HCT116 (cell line): ENCODE measurements around the gene ZSCAN25. TPM values are rescaled to one million over a fixed set of nuclear protein-coding genes. Genes with fewer than 3 reads are reported as not detected.

Experiments
- ATAC-seq: fragments of 200-7000 bp; cut with Tn5 transposase; 2 replicates; pipeline ENCODE4 v1.9.1; 2020; ENCODE audit warnings: mild to moderate bottlenecking, moderate library complexity
- BruUV-seq: library from RNA; stranded (reverse); fragments of 400-500 nt; replicated peaks from 2 replicates; lab custom pipeline; 2021; lab: Mats Ljungman, UMichigan
- CTCF ChIA-PET: fragments of 300-600 bp; sonication (Branson Sonifier 250); formaldehyde crosslinking; loops from one replicate; lab custom pipeline; 2021; ENCODE audit warnings: antibody characterized with exemption; lab: Charles Lee
- POLR2A ChIA-PET: fragments of 300-600, 350-600 bp; sonication (Branson Sonifier 250); formaldehyde crosslinking; loops from one replicate; lab custom pipeline; 2021; ENCODE audit warnings: antibody characterized with exemption; lab: Charles Lee
- RAD21 ChIA-PET, 2 experiments: fragments of 300-600 bp; sonication (Branson Sonifier 250); formaldehyde crosslinking; loops; one replicate each; lab custom pipeline; 2023; ENCODE audit warnings: low total read pairs in 2 of 2; ENCODE audit not compliant: uncharacterized antibody in 2 of 2, unreplicated experiment in 2 of 2, low non-redundant PET in 1 of 2; lab: Charles Lee
- DNase-seq: peaks from one replicate; pipeline ENCODE4 v3.0.0-alpha.2; 2010; ENCODE audit warnings: low read depth, low spot score
- H2AFZ ChIP-seq: fragments of 200-600 bp; shearing (Covaris generic), sonication (generic); 2 replicates; pipeline ENCODE4 v1.6.1; 2017; ENCODE audit warnings: low read depth, mixed run types, mixed read lengths, antibody characterized with exemption, low read length; ENCODE audit not compliant: poor library complexity, severe bottlenecking
- H3K27ac ChIP-seq: 2 replicates; pipeline ENCODE4 v1.5.1; 2012; ENCODE audit warnings: low read depth, low read length
- H3K27me3 ChIP-seq: fragments of 200-600 bp; sonication (generic); 2 replicates; pipeline ENCODE4 v1.6.1; 2016; ENCODE audit warnings: mixed run types, low read length, mixed read lengths; ENCODE audit not compliant: insufficient read depth
- H3K36me3 ChIP-seq, 2 experiments: fragments of 200-500 bp in 1 of 2; fragments of 200-600 bp in 1 of 2; sonication (Bioruptor generic) in 1 of 2; sonication (generic) in 1 of 2; 2 replicates each; pipeline versions ENCODE4 v1.5.1 to v1.6.1; 2014 to 2016; ENCODE audit warnings: low read length in 2 of 2, inconsistent platforms in 1 of 2, mixed read lengths in 1 of 2, mixed run types in 1 of 2; ENCODE audit not compliant: insufficient read depth in 2 of 2, control insufficient read depth in 1 of 2
- H3K4me1 ChIP-seq, 2 experiments: fragments of 200-600 bp in 1 of 2; sonication (generic) in 1 of 2; 2 replicates each; pipeline versions ENCODE4 v1.5.1 to v1.6.1; 2012 to 2017; ENCODE audit warnings: low read length in 2 of 2, inconsistent platforms in 1 of 2, mild to moderate bottlenecking in 1 of 2, mixed read lengths in 1 of 2, mixed run types in 1 of 2, moderate library complexity in 1 of 2; ENCODE audit not compliant: insufficient read depth in 2 of 2, control insufficient read depth in 1 of 2
- H3K4me2 ChIP-seq: fragments of 200-600 bp; sonication (generic); 2 replicates; pipeline ENCODE4 v1.6.1; 2017; ENCODE audit warnings: mixed run types, low read length, mixed read lengths
- H3K4me3 ChIP-seq, 2 experiments: fragments of 200-600 bp in 1 of 2; sonication (generic) in 1 of 2; replicated peaks in 1 of 2; 2 replicates each; pipeline ENCODE4 v1.5.1; 2011 to 2016; ENCODE audit warnings: low read length in 2 of 2, control low read depth in 1 of 2, low read depth in 1 of 2, mild to moderate bottlenecking in 1 of 2, mixed read lengths in 1 of 2, mixed run types in 1 of 2
- H3K79me2 ChIP-seq: fragments of 200-600 bp; sonication (generic); 2 replicates; pipeline ENCODE4 v1.6.1; 2017; ENCODE audit warnings: mild to moderate bottlenecking, mixed run types, low read length, moderate library complexity, mixed read lengths; ENCODE audit not compliant: insufficient read depth
- H3K9ac ChIP-seq: fragments of 200-600 bp; sonication (generic); 2 replicates; pipeline ENCODE4 v1.6.1; 2016; ENCODE audit warnings: low read length, mixed read lengths
- H3K9me2 ChIP-seq: fragments of 200-600 bp; sonication (generic), shearing (Covaris generic); 2 replicates; pipeline ENCODE4 v1.6.1; 2017; ENCODE audit warnings: mixed run types, mild to moderate bottlenecking, moderate library complexity; ENCODE audit not compliant: insufficient read depth
- H3K9me3 ChIP-seq, 2 experiments: fragments of 200-500 bp in 1 of 2; fragments of 200-600 bp in 1 of 2; sonication (Bioruptor generic) in 1 of 2; sonication (generic) in 1 of 2; 2 replicates each; pipeline ENCODE4 v1.6.1; 2014 to 2017; ENCODE audit warnings: low read length in 2 of 2, mixed read lengths in 2 of 2, inconsistent platforms in 1 of 2, low read depth in 1 of 2, mild to moderate bottlenecking in 1 of 2, mixed run types in 1 of 2, moderate library complexity in 1 of 2; ENCODE audit not compliant: control insufficient read depth in 1 of 2, insufficient read depth in 1 of 2
- H4K20me1 ChIP-seq: fragments of 200-600 bp; sonication (generic), shearing (Covaris generic); 2 replicates; pipeline ENCODE4 v1.6.1; 2017; ENCODE audit warnings: mixed run types, mild to moderate bottlenecking, moderate library complexity; ENCODE audit not compliant: insufficient read depth
- CTCF ChIP-seq, 3 experiments: fragments of 200-600 bp in 1 of 3; sonication (generic) in 1 of 3; IDR thresholded peaks in 2 of 3; conservative IDR thresholded peaks in 1 of 3; 2 replicates each; pipeline ENCODE4 v1.5.1; 2012 to 2017; ENCODE audit warnings: low read depth in 2 of 3, low read length in 2 of 3, antibody characterized with exemption in 1 of 3, borderline replicate concordance in 1 of 3, control low read depth in 1 of 3, mild to moderate bottlenecking in 1 of 3, mixed read lengths in 1 of 3, mixed run types in 1 of 3, moderate library complexity in 1 of 3; ENCODE audit not compliant: insufficient read depth in 1 of 3
- EGR1 ChIP-seq: IDR thresholded peaks from 2 replicates; pipeline ENCODE4 v1.6.1; 2012; ENCODE audit warnings: low read depth
- JUND ChIP-seq: IDR thresholded peaks from 2 replicates; pipeline ENCODE4 v1.6.1; 2012
- RAD21 ChIP-seq: IDR thresholded peaks from 2 replicates; pipeline ENCODE4 v1.6.1; 2012; ENCODE audit warnings: low read depth, mild to moderate bottlenecking
- SIN3A ChIP-seq: IDR thresholded peaks from 2 replicates; pipeline ENCODE4 v1.6.1; 2012; ENCODE audit warnings: low read depth
- SRF ChIP-seq: IDR thresholded peaks from 2 replicates; pipeline ENCODE4 v1.6.1; 2012; ENCODE audit warnings: low read depth
- YY1 ChIP-seq: IDR thresholded peaks from 2 replicates; pipeline ENCODE4 v1.6.1; 2011; ENCODE audit warnings: low read length, low read depth, moderate library complexity, mild to moderate bottlenecking; ENCODE audit not compliant: insufficient replicate concordance; ENCODE audit errors: extremely low read depth
- ZNF274 ChIP-seq: fragments of 200-500 bp; sonication (Bioruptor generic); IDR thresholded peaks from 2 replicates; pipeline ENCODE4 v1.6.1; 2014; ENCODE audit warnings: mild to moderate bottlenecking, low read depth, low read length, inconsistent platforms
- intact Hi-C: fragments of 100-400 bp; cut with micrococcal nuclease; formaldehyde crosslinking; loops from 2 replicates; pipeline ENCODE4 v1.10.0; 2022
- total RNA-seq: library from RNA; stranded (reverse); gene quantifications from one replicate; pipeline ENCODE4 v1.2.1, GENCODE V29; 2021; ENCODE audit not compliant: unreplicated experiment

ZSCAN25 gene
- total RNA-seq, 1 experiment from 2014 or later, result 14.0 TPM

DNA sequence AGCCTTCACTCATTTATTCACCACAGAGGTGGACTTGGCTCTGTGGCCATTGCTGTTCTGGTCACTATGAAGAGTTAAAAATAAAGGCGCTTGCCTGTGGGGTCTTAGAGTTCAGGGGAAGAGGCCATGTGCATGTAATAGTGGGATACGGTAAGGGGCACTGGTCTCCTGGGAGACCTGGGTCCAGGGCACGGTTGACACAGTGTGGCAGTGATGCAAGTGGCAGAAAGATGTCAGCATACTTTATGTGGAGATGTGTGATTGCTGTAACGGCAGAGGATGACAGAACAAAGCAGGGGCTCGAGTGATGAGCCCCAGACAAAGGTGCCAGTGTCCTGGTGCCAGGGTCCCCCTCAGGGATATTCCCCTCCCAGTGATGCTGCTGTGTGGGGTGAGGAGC lies 8.6 kb downstream of the ZSCAN25 start:
- H3K9me2 ChIP-seq, result no peaks in the 10 kb centered on the region
- H4K20me1 ChIP-seq, result no peaks in the 10 kb centered on the region
- ATAC-seq (no peak), DNase-seq (no peak)
- H3K36me3 ChIP-seq, result peaks cover 52 to 61% of the 10 kb centered on the region in 2 experiments; a peak in 3 of 4 replicates
- intact Hi-C loops, result no loop called here
- H3K79me2 ChIP-seq, result peaks cover 23% of the 10 kb centered on the region
- H3K4me2 ChIP-seq, result no peak overlapping the region
- no peak overlapping the region for H3K4me3 ChIP-seq
- CTCF ChIA-PET, result no interaction called here
- RAD21 ChIA-PET, result no interaction called here
- H3K9me3 ChIP-seq, result no peaks in the 10 kb centered on the region
- POLR2A ChIA-PET, result no interaction called here
- no peaks in the 10 kb centered on the region for H3K27me3 ChIP-seq
- H3K27ac ChIP-seq, result no peak overlapping the region
- TF ChIP-seq JUND (no peak), SIN3A (no peak), EGR1 (no peak), ZNF274 (no peak), RAD21 (no peak), SRF (no peak)
- BruUV-seq, result no TSS peak
- H3K4me1 ChIP-seq, result no peaks in the 10 kb centered on the region
- no peak overlapping the region for H2AFZ ChIP-seq
- no peak overlapping the region for H3K9ac ChIP-seq

- BruUV-seq, result no TSS peak
- H3K9me2 ChIP-seq, result no peaks in the 10 kb centered on the region
- H3K4me2 ChIP-seq, result no peak overlapping the region
- no peak overlapping the region for H2AFZ ChIP-seq
- no peak overlapping the region for H3K4me3 ChIP-seq
- no peak for ATAC-seq
- H3K9me3 ChIP-seq, result no peaks in the 10 kb centered on the region
- CTCF ChIA-PET, result no interaction called here
- POLR2A ChIA-PET, result no interaction called here
- H3K9ac ChIP-seq, result no peak overlapping the region
- peaks cover 45 to 60% of the 10 kb centered on the region in 2 experiments; a peak in 3 of 4 replicates for H3K36me3 ChIP-seq
- RAD21 ChIA-PET, result no interaction called here
- H3K27ac ChIP-seq, result no peak overlapping the region
- H3K27me3 ChIP-seq, result no peaks in the 10 kb centered on the region
- no peaks in the 10 kb centered on the region for H4K20me1 ChIP-seq
- intact Hi-C loops, result no loop called here
- H3K79me2 ChIP-seq, result peaks cover 22% of the 10 kb centered on the region
- H3K4me1 ChIP-seq, result no peaks in the 10 kb centered on the region
- no peak for DNase-seq
- TF ChIP-seq YY1, result no peak
- 0 out of 6 replicates have a peak, but pooled peaks of 2 of the 3 experiments have one; percentile 8 to 26 for TF ChIP-seq CTCF (IDR thresholded peaks at IDR 0.05 in 2 of 3, conservative IDR thresholded peaks at IDR 0.05 in 1 of 3; ENCODE audit: borderline replicate concordance in 1 of 3, insufficient read depth in 1 of 3, low read depth in 2 of 3, low read length in 2 of 3)
- TF ChIP-seq SRF, result no peak
Observed at GRCh38 chr7:99625961-99626360, 9.2 kb downstream of the ZSCAN25 start.
